Mesodermal cell (in vitro differentiated cells): ENCODE measurements around the gene OBSL1.

Experiments
- H3K27ac ChIP-seq: 2 replicates; pipeline ENCODE4 v1.7.0; 2013; ENCODE audit warnings: mild to moderate bottlenecking, low read depth, low read length, moderate library complexity; ENCODE audit not compliant: severe bottlenecking
- H3K36me3 ChIP-seq: 2 replicates; pipeline ENCODE4 v1.7.1; 2013; ENCODE audit warnings: mild to moderate bottlenecking, low read length, moderate library complexity; ENCODE audit not compliant: control insufficient read depth, insufficient read depth
- H3K4me1 ChIP-seq: one replicate; pipeline ENCODE4 v1.7.1; 2013; ENCODE audit warnings: mild to moderate bottlenecking, low read length; ENCODE audit not compliant: insufficient read depth, control insufficient read depth, poor library complexity, severe bottlenecking
- H3K4me3 ChIP-seq: 2 replicates; pipeline ENCODE4 v1.7.0; 2013; ENCODE audit warnings: low read length, control low read depth, mild to moderate bottlenecking; ENCODE audit not compliant: insufficient read depth, poor library complexity, severe bottlenecking; ENCODE audit errors: extremely low read depth
- H3K9me3 ChIP-seq: 2 replicates; pipeline ENCODE4 v1.7.1; 2013; ENCODE audit warnings: mild to moderate bottlenecking, low read length, moderate library complexity; ENCODE audit not compliant: control insufficient read depth
- WGBS, 2 experiments: methylation state at CpG; one replicate each; pipeline ENCODE4 v1.1.5; 2013; ENCODE audit warnings: missing lambda C conversion rate in 2 of 2; ENCODE audit not compliant: insufficient coverage in 2 of 2; 5-methylcytosine and 5-hydroxymethylcytosine counted together

Gene OBSL1

DNA sequence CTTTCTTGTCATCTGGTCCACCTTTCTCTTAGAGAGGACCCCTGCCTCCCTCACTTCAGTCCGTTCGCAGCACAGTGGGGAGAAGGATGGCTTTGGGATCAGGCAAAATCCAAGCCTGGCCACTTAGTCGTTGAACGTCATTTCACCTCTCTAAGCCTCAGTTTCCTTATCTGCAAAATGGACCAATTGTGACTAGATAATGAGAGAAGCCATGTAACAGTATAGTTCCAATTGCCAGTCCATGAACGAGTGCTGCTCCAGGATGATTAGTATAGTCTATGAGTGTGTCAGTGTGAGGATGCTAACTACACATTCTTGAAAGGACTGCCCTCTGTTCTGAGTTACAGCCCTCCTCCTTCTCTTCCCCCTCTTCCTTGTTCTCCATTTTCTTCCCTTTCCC, 1.8 kb upstream of the OBSL1 start:
- 92% methylated on average over 2 to 4 of the region's 5 CpGs for WGBS, 2 experiments
- Histone ChIP-seq H3K4me1 (peaks cover 31% of the 10 kb centered on the region), H3K27ac (no peak overlapping the region), H3K9me3 (no peaks in the 10 kb centered on the region), H3K36me3 (peaks cover 20% of the 10 kb centered on the region), H3K4me3 (no peak overlapping the region)

DNA sequence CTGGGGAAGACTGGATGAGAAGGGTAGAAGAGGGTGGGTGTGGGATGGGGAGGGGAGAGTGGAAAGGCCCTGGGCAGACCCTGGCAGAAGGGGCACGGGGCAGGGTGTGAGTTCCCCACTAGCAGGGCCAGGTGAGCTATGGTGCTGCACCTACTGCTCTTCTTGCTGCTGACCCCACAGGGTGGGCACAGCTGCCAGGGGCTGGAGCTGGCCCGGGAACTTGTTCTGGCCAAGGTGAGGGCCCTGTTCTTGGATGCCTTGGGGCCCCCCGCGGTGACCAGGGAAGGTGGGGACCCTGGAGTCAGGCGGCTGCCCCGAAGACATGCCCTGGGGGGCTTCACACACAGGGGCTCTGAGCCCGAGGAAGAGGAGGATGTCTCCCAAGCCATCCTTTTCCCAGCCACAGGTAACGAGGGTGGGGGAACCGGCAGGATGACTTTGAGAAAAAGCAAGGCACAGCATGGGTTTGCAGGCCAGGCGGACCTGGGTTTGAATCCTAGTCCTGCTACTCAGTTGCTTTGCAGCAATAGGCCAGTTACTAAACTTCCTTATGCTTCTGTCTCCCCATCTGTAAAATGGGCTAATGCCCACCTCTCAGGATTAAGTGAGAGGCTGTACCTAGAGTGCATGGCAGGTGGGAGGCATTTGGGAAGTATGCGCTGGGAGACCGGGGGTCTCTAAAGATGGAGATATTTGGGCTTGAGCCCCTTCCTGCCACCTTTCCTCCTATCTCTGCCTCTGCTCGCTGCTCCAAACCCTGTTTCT, 1.1 kb upstream of the OBSL1 start, which contains the start of gene INHA:
Gene INHA, plus strand, starts transcription at position 74 of the 765 bp plus-strand sequence. Its CDS starts 65 bp downstream, at position 139.
- H3K27ac ChIP-seq: peak within 1 kb of the TSS; percentile 89
- peaks cover 31% of the 10 kb centered on the region for H3K4me1 ChIP-seq
- no peaks in the 10 kb centered on the region for H3K9me3 ChIP-seq
- 93 to 94% methylated on average over 10 to 13 of the region's 13 CpGs for WGBS, 2 experiments
- peak within 1 kb of the TSS; percentile 58 for H3K4me3 ChIP-seq
- H3K36me3 ChIP-seq: peaks cover 27% of the 10 kb centered on the region

DNA sequence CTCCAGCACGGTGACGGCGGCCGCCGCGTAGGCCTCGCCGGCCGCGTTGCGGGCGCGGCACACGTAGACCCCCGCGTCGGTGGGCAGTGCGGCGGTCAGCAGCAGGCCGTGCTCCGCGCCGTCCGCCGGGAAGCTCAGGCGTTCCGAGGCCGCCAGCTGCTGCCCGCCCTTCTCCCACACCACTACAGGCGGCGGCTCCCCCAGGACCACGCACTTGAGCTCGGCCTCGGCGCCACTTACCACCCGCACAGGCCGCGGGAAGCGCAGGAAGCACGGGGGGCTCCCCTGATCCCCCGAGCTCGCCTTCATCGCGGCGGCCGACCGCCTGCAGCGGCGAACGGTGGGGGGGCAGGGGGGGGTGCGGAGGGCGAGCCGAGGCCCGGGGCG, 422 bp downstream of the OBSL1 start:
- Histone ChIP-seq H3K36me3 (peaks cover 39% of the 10 kb centered on the region), H3K4me3 (peak overlapping the region; percentile 58), H3K9me3 (no peaks in the 10 kb centered on the region), H3K27ac (no peak overlapping the region), H3K4me1 (peaks cover 22% of the 10 kb centered on the region)
- 0% methylated on average over 21 to 29 of the region's 55 CpGs for WGBS, 2 experiments

DNA sequence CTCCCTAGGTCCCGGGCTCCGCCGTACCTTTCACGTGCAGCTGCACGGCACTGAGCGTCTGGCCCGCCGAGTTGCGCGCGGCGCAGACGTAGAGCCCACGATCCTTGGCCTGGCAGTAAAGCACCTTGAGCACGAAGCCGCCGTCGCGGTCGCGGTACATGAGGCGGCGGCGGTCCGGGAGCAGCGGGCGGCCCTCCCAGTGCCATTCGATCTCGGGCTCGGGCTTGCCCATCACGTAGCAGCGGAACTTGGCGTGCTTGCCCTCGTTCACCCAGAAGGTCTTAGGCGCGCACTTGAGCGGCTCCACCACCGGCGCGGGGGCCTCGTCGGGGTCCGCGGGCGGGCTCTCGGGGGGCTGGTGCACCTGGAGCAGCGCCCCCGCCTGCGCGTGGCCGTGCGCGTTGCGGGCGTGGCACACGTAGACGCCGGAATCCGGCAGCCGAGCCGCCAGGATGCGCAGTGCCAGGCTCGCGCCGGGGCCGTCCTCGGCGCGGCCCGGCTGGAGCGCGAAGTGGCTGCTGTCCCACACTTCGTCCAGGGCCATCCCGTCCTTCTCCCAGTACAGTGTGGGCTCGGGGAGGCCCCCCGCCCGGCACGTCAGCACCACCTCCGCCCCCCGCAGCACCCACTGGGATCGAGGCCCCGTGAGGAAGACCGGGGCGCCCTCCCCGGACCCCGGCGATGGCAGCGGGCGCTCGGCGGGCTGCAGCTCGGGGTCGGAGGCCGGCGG, 980 bp downstream of the OBSL1 start:
- 15 to 34% methylated on average over 41 to 91 of the region's 95 CpGs for WGBS, 2 experiments
- Histone ChIP-seq H3K27ac (no peak overlapping the region), H3K36me3 (peaks cover 40% of the 10 kb centered on the region), H3K4me1 (peaks cover 22% of the 10 kb centered on the region), H3K4me3 (peak overlapping the region; percentile 58), H3K9me3 (no peaks in the 10 kb centered on the region)

GRCh38 chr2:219569635-219570034, 1.7 kb downstream of the OBSL1 start:
- 74 to 94% methylated on average over 4 of the region's 6 CpGs for WGBS, 2 experiments
- H3K27ac ChIP-seq: no peak overlapping the region
- no peaks in the 10 kb centered on the region for H3K9me3 ChIP-seq
- H3K4me1 ChIP-seq: peaks cover 22% of the 10 kb centered on the region
- peak overlapping the region; percentile 58 for H3K4me3 ChIP-seq
- peaks cover 47% of the 10 kb centered on the region for H3K36me3 ChIP-seq

GRCh38 chr2:219569041-219569440, 2.3 kb downstream of the OBSL1 start:
- no peak overlapping the region for H3K4me3 ChIP-seq

GRCh38 chr2:219567791-219568361, 3.5 kb downstream of the OBSL1 start:
- Histone ChIP-seq H3K4me3 (no peak overlapping the region), H3K4me1 (peaks cover 22% of the 10 kb centered on the region), H3K27ac (no peak overlapping the region), H3K9me3 (no peaks in the 10 kb centered on the region), H3K36me3 (peaks cover 54% of the 10 kb centered on the region)
- 93% methylated on average over 31 to 35 of the region's 35 CpGs for WGBS, 2 experiments

More at GRCh38 chr2:219569041-219569440, 2.3 kb downstream of the OBSL1 start:
- H3K4me1 ChIP-seq: peaks cover 22% of the 10 kb centered on the region
- no peak overlapping the region for H3K27ac ChIP-seq
- H3K36me3 ChIP-seq: peaks cover 53% of the 10 kb centered on the region
- WGBS, 2 experiments: 89 to 96% methylated on average over 3 to 4 of the region's 6 CpGs
- no peaks in the 10 kb centered on the region for H3K9me3 ChIP-seq

- H3K9me3 ChIP-seq: no peaks in the 10 kb centered on the region
- no peak overlapping the region for H3K27ac ChIP-seq
- peaks cover 17% of the 10 kb centered on the region for H3K4me1 ChIP-seq
- peaks cover 54% of the 10 kb centered on the region for H3K36me3 ChIP-seq
- WGBS, 2 experiments: 91 to 96% methylated on average over 17 to 18 of the region's 18 CpGs
- H3K4me3 ChIP-seq: no peak overlapping the region
Measured at GRCh38 chr2:219567131-219567530, 4.2 kb downstream of the OBSL1 start.

GRCh38 chr2:219566640-219567039, 4.7 kb downstream of the OBSL1 start:
- Histone ChIP-seq H3K36me3 (peaks cover 54% of the 10 kb centered on the region), H3K9me3 (no peaks in the 10 kb centered on the region), H3K27ac (no peak overlapping the region), H3K4me1 (peaks cover 15% of the 10 kb centered on the region), H3K4me3 (no peak overlapping the region)
- WGBS, 2 experiments: 85 to 97% methylated on average over 7 to 11 of the region's 11 CpGs

DNA sequence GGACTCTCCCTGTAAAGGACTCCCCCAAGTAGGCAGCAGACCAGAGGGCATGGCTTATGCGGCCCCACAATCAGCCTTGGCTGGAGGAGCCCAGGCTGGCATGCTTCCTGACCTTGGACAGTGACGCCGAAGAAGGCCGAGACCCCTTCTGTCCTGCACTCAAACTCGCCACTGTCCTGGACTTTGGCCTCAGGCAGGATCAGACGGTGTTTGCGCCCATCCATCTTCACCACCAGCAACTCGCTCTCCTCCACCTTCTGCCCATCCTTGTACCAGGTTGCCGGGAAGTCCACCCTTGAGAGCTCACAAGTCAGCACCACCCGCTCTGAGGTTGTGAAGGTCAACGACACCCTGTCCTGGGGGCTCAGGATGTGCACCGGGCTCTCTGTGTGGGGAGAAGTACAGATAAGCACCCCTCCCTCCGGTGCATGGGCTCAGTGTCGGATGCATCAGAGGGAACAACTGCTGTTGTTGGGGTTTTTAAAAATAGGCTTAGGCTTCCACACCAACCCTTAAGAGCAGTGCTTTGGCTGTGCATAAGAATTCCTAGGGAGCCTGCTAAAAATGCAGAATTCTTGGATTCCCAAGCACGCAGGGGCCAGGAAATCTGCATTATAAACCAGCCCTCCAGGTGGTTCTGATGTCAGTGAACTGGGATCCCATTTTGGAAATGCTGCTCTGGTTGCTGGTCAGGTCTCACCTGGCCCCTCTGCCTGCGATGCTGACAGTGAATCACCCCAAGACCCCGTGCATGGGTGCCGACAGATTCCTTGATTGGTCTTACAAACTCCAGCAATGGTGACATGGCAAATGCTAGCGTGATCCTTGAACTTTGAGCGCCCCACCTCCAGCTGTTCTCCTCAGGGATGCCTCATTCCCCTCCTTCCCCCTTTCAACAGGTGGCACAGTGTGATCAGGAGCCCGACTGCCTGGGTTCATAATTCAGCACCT, 5.9 kb downstream of the OBSL1 start:
- WGBS, 2 experiments: 71 to 72% methylated on average over 17 of the region's 21 CpGs

More for the DNA sequence above, 5.9 kb downstream of the OBSL1 start:
- H3K27ac ChIP-seq: no peak overlapping the region
- no peaks in the 10 kb centered on the region for H3K9me3 ChIP-seq
- peaks cover 25% of the 10 kb centered on the region for H3K4me1 ChIP-seq
- peaks cover 54% of the 10 kb centered on the region for H3K36me3 ChIP-seq
- no peak overlapping the region for H3K4me3 ChIP-seq
